Tibial nerve (tissue), 4 donors: ENCODE measurements around the gene HDGF. TPM values are rescaled to one million over a fixed set of nuclear protein-coding genes. Genes with fewer than 3 reads are reported as not detected.
"Not testable (repeated sequence)": the region's sequence is repeated elsewhere in the genome, so short reads cannot be mapped to it uniquely, and the experiment has no call there.

ENCODE experiments used
- DNase-seq, 2 donors: peaks; one replicate each; pipeline ENCODE4 v3.0.0-alpha.2; 2019; ENCODE audit warnings: low spot score in 2 of 2
- H3K27ac ChIP-seq, 4 donors: fragments of 200-600 bp; sonication (generic) in 3 of 4; one replicate each; pipeline ENCODE4 v1.5.1; 2017 to 2019; ENCODE audit warnings: mild to moderate bottlenecking in 1 of 4
- H3K27me3 ChIP-seq, 2 donors: fragments of 200-600 bp; sonication (generic) in 1 of 2; one replicate each; pipeline versions ENCODE4 v1.5.1 to v1.6.0; 2017 to 2019
- H3K36me3 ChIP-seq, 3 donors: fragments of 200-600 bp; sonication (generic); one replicate each; pipeline ENCODE4 v1.5.1; 2018 to 2019
- H3K4me1 ChIP-seq, 4 donors: fragments of 200-600 bp; sonication (generic) in 3 of 4; one replicate each; pipeline ENCODE4 v1.5.1; 2017 to 2019
- H3K4me3 ChIP-seq, 4 donors: fragments of 200-600 bp; sonication (generic) in 3 of 4; one replicate each; pipeline ENCODE4 v1.5.1; 2017 to 2019; ENCODE audit warnings: mild to moderate bottlenecking in 1 of 4, moderate library complexity in 1 of 4
- H3K9me3 ChIP-seq, 4 donors: fragments of 200-600 bp; sonication (generic) in 3 of 4; one replicate each; pipeline ENCODE4 v1.5.1; 2017 to 2019
- CTCF ChIP-seq, 5 experiments: fragments of 200-600 bp in 3 of 5; fragments of 450-650 bp in 2 of 5; sonication (generic) in 3 of 5; IDR thresholded peaks; one replicate each; pipeline ENCODE4 v1.5.1; 2016 to 2019; ENCODE audit warnings: antibody characterized with exemption in 5 of 5, mild to moderate bottlenecking in 3 of 5, moderate library complexity in 2 of 5
- EP300 ChIP-seq, 2 donors: sonication (generic); formaldehyde crosslinking; IDR thresholded peaks; one replicate each; pipeline ENCODE4 v1.6.1; 2017; ENCODE audit warnings: antibody characterized with exemption in 2 of 2, mild to moderate bottlenecking in 1 of 2
- POLR2A ChIP-seq, 2 donors: fragments of 450-650 bp; IDR thresholded peaks; one replicate each; pipeline ENCODE4 v1.6.1; 2017; ENCODE audit warnings: antibody characterized with exemption in 2 of 2, mild to moderate bottlenecking in 2 of 2, moderate library complexity in 2 of 2
- WGBS, 2 donors: methylation state at CpG; one replicate each; pipeline ENCODE4 v1.1.5; 2018; 5-methylcytosine and 5-hydroxymethylcytosine counted together
- total RNA-seq, 4 donors: library from RNA; depleted of rRNA; stranded (reverse); fragments of >200 nt; gene quantifications; one replicate each; pipeline ENCODE4 v1.1.0, GENCODE V29; 2016

The HDGF gene
- total RNA-seq, 4 donors from 2014 or later, result 120 to 177 (median 157) TPM

GRCh38 chr1:156766298-156767100 lies 15.0 kb upstream of the HDGF start:
- WGBS, 2 donors, result 7 to 9% methylated on average over 14 of the region's 14 CpGs
- Histone ChIP-seq H3K4me3 (peak overlapping the region; percentile 55 to 92 (median 60)), H3K9me3 (no peaks in the 10 kb centered on the region), H3K4me1 (peaks cover 0 to 47% (median 30%) of the 10 kb centered on the region in 4 donors), H3K27ac (peak overlapping the region; percentile 60 to 97 (median 83)), H3K27me3 (no peaks in the 10 kb centered on the region), H3K36me3 (peaks cover 0 to 10% (median 0%) of the 10 kb centered on the region in 3 donors)
- TF ChIP-seq EP300 (IDR thresholded peaks at IDR 0.05), result no peak
- no peak for TF ChIP-seq POLR2A (IDR thresholded peaks at IDR 0.05)
- TF ChIP-seq CTCF (IDR thresholded peaks at IDR 0.05), result no peak
- DNase-seq, result no peak

DNA sequence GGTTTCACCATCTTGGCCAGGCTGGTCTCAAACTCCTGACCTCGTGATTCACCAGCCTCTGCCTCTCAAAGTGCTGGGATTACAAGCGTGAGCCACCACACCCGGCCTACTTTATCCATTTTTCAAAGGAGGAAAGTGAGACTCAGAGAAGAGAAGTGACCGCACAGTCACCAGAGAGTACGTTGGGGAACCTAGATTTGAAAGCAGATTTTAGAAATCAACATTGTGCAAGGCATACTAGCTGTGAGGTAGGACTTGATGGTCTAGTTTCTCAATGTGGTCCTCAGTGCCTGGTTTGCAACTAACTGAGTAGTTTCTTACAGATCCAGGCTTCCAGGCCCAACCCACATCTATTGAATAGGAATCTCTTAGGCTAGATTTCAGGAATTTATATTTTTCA lies 14.2 kb upstream of the HDGF start:
- 93 to 95% methylated on average over 5 of the region's 5 CpGs for WGBS, 2 donors
- peaks cover 0 to 6% (median 0%) of the 10 kb centered on the region in 3 donors for H3K36me3 ChIP-seq
- DNase-seq, result no peak
- peak overlapping the region in 1 of 4 donors; percentile 86 for H3K27ac ChIP-seq
- H3K9me3 ChIP-seq, result no peaks in the 10 kb centered on the region
- TF ChIP-seq CTCF (IDR thresholded peaks at IDR 0.05), result no peak
- TF ChIP-seq POLR2A (IDR thresholded peaks at IDR 0.05), result no peak
- peaks cover 0 to 39% (median 26%) of the 10 kb centered on the region in 4 donors for H3K4me1 ChIP-seq
- no peaks in the 10 kb centered on the region for H3K27me3 ChIP-seq
- no peak overlapping the region for H3K4me3 ChIP-seq

DNA sequence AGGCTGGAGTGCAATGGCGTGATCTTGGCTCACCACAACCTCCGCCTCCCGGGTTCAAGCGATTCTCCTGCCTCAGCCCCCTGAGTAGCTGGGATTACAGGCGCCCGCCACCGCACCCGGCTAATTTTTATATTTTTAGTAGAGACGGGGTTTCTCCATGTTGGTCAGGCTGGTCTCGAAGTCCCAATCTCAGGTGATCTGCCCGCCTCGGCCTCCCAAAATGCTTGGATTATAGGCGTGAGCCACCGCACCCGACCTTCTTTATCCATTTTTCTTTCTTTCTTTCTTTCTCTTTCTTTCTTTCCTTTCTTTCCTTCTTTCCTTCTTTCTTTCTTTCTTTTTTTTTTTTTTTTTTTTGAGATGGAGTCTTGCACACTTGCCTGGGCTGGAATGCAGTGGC lies 13.7 kb upstream of the HDGF start:
- not testable (repeated sequence) for H3K4me3 ChIP-seq, H3K27ac ChIP-seq, H3K27me3 ChIP-seq, DNase-seq, H3K9me3 ChIP-seq, H3K36me3 ChIP-seq
- whole genome bisulfite sequencing, 2 donors, result 94 to 95% methylated on average over 15 of the region's 15 CpGs
- peaks cover 0 to 34% (median 21%) of the 10 kb centered on the region in 4 donors for H3K4me1 ChIP-seq

DNA sequence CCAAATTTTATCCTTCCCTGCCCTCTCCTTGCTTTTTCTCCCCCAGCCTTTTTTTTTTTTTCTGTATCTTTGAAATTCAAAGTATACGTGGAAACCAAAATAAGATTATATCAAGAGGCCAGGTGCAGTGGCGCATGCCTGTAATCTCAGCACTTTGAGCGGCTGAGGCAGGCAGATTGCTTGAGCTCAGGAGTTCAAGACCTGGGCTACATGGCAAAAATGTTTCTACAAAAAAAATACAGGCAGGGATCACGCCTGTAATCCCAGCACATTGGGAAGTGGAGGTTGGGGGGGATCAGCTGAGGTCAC lies 9.3 kb upstream of the HDGF start:
- TF ChIP-seq EP300 (IDR thresholded peaks at IDR 0.05) (no peak), POLR2A (IDR thresholded peaks at IDR 0.05) (no peak), CTCF (IDR thresholded peaks at IDR 0.05) (no peak)
- Histone ChIP-seq H3K9me3 (no peaks in the 10 kb centered on the region), H3K4me3 (no peak overlapping the region), H3K4me1 (peaks cover 0 to 5% (median 0%) of the 10 kb centered on the region in 4 donors), H3K27me3 (no peaks in the 10 kb centered on the region), H3K36me3 (no peaks in the 10 kb centered on the region), H3K27ac (no peak overlapping the region)
- no peak for DNase-seq
- WGBS, 2 donors, result 78 to 83% methylated on average over 4 of the region's 4 CpGs

- DNase-seq, result no peak
- Histone ChIP-seq H3K27ac (no peak overlapping the region), H3K4me1 (peaks cover 0 to 8% (median 0%) of the 10 kb centered on the region in 4 donors), H3K4me3 (no peak overlapping the region), H3K27me3 (no peaks in the 10 kb centered on the region), H3K9me3 (no peaks in the 10 kb centered on the region), H3K36me3 (no peaks in the 10 kb centered on the region)
- 55 to 71% methylated on average over 6 of the region's 6 CpGs for WGBS, 2 donors
- TF ChIP-seq CTCF (IDR thresholded peaks at IDR 0.05), result no peak
- no peak for TF ChIP-seq POLR2A (IDR thresholded peaks at IDR 0.05)
- TF ChIP-seq EP300 (IDR thresholded peaks at IDR 0.05), result no peak
These were observed 8.8 kb upstream of the HDGF start for GRCh38 chr1:156760092-156760795.

- not testable (repeated sequence) for H3K27ac ChIP-seq, H3K9me3 ChIP-seq, H3K36me3 ChIP-seq, H3K4me3 ChIP-seq, DNase-seq, H3K27me3 ChIP-seq
- 91 to 95% methylated on average over 10 of the region's 10 CpGs for WGBS, 2 donors
- peaks cover 0 to 30% (median 7%) of the 10 kb centered on the region in 4 donors for H3K4me1 ChIP-seq
These were observed 6.2 kb upstream of the HDGF start for GRCh38 chr1:156757572-156758253.
